Dermis microvascular lymphatic vessel endothelial cell (primary cell): ENCODE results near the gene TMC2. TPM values are rescaled to one million over a fixed set of nuclear protein-coding genes. Genes with fewer than 3 reads are reported as not detected.
"Not testable (repeated sequence)": the region's sequence is repeated elsewhere in the genome, so short reads cannot be mapped to it uniquely, and the experiment has no call there.

Experiments
- DNase-seq, 2 donors: peaks; one replicate each; pipeline versions ENCODE4 v3.0.0 to v3.0.0-alpha.2; 2010; ENCODE audit warnings: low read depth in 2 of 2
- total RNA-seq: library from RNA; depleted of rRNA; stranded (reverse); fragments of >200 nt; gene quantifications from 2 replicates; pipeline ENCODE4 v1.2.1, GENCODE V29; 2014

Gene TMC2
- not detected in 2 replicates for total RNA-seq

GRCh38 chr20:2536560-2536986 is at the start of gene TMC2:
Gene TMC2 (plus strand): TSS chr20:2536573. CDS start chr20:2536622, 49 bp downstream.
- no peak for DNase-seq

- DNase-seq = not testable (repeated sequence)
Observed at GRCh38 chr20:2502808-2503384, 33.5 kb upstream of the TMC2 start.

- not testable (repeated sequence) for DNase-seq
Observed at GRCh38 chr20:2504803-2505202, 31.6 kb upstream of the TMC2 start.

GRCh38 chr20:2506426-2506825 is 29.9 kb upstream of the TMC2 start:
- DNase-seq = not testable (repeated sequence)

GRCh38 chr20:2507464-2507863 is 28.9 kb upstream of the TMC2 start:
- no peak for DNase-seq

GRCh38 chr20:2507875-2508630 is 28.3 kb upstream of the TMC2 start:
- DNase-seq = peak in 1 of 2 donors; percentile 9

- peak; percentile 72 to 87 for DNase-seq
Observed at GRCh38 chr20:2508631-2509467, 27.5 kb upstream of the TMC2 start, which contains the start of gene ZNF343. Gene ZNF343 (minus strand): TSS chr20:2508915. CDS start chr20:2493895, 15,020 bp downstream.

- DNase-seq = no peak
Observed at GRCh38 chr20:2509468-2509781, 26.9 kb upstream of the TMC2 start.

GRCh38 chr20:2509794-2510193 is 26.6 kb upstream of the TMC2 start:
- DNase-seq = no peak

- DNase-seq = no peak
Observed at GRCh38 chr20:2515203-2515602, 21.2 kb upstream of the TMC2 start.

GRCh38 chr20:2516399-2516798 is 20.0 kb upstream of the TMC2 start:
- no peak for DNase-seq

- DNase-seq = no peak
Observed at GRCh38 chr20:2518096-2518495, 18.3 kb upstream of the TMC2 start.

GRCh38 chr20:2518558-2518957 is 17.8 kb upstream of the TMC2 start:
- DNase-seq = no peak

- DNase-seq = no peak
Observed at GRCh38 chr20:2519115-2519809, 17.1 kb upstream of the TMC2 start.

- DNase-seq = no peak
Observed at GRCh38 chr20:2520617-2521016, 15.8 kb upstream of the TMC2 start.

GRCh38 chr20:2521369-2522305 is 14.7 kb upstream of the TMC2 start:
- DNase-seq = peak in 1 of 2 donors; percentile 52

- not testable (repeated sequence) for DNase-seq
Observed at GRCh38 chr20:2522826-2523429, 13.4 kb upstream of the TMC2 start.

GRCh38 chr20:2523919-2524708 is 12.3 kb upstream of the TMC2 start:
- DNase-seq = peak; percentile 41 to 76
